ENCODE data around the gene OMP. TPM values are rescaled to one million over a fixed set of nuclear protein-coding genes. Genes with fewer than 3 reads are reported as not detected.
A peak's percentile ranks its signal among the peaks of the same experiment; 100 is the strongest.

Gene OMP
- total and polyA plus RNA-seq, 2 of the 13 experiments (the other 11 are each of a cell fraction or from before 2014, with no cell fraction given): not detected

DNA sequence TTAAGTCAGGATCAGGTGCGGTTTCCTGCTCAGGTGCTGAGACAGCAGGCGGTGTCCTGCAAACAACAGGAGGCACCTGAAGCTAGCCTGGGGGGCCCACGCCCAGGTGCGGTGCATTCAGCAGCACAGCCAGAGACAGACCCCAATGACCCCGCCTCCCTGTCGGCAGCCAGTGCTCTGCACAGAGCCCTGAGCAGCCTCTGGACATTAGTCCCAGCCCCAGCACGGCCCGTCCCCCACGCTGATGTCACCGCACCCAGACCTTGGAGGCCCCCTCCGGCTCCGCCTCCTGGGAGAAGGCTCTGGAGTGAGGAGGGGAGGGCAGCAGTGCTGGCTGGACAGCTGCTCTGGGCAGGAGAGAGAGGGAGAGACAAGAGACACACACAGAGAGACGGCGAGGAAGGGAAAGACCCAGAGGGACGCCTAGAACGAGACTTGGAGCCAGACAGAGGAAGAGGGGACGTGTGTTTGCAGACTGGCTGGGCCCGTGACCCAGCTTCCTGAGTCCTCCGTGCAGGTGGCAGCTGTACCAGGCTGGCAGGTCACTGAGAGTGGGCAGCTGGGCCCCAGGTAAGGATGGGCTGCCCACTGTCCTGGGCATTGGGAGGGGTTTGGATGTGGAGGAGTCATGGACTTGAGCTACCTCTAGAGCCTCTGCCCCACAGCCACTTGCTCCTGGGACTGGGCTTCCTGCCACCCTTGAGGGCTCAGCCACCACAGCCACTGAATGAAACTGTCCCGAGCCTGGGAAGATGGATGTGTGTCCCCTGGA, 25.5 kb downstream of the OMP start, which contains the start of gene MYO7A (continued):
- TF ChIP-seq, protein P1, sequence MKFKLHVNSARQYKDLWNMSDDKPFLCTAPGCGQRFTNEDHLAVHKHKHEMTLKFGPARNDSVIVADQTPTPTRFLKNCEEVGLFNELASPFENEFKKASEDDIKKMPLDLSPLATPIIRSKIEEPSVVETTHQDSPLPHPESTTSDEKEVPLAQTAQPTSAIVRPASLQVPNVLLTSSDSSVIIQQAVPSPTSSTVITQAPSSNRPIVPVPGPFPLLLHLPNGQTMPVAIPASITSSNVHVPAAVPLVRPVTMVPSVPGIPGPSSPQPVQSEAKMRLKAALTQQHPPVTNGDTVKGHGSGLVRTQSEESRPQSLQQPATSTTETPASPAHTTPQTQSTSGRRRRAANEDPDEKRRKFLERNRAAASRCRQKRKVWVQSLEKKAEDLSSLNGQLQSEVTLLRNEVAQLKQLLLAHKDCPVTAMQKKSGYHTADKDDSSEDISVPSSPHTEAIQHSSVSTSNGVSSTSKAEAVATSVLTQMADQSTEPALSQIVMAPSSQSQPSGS (CRISPR knock-in tag; IDR thresholded peaks at IDR 0.05): peak; percentile 94
- TF ChIP-seq, protein P2, sequence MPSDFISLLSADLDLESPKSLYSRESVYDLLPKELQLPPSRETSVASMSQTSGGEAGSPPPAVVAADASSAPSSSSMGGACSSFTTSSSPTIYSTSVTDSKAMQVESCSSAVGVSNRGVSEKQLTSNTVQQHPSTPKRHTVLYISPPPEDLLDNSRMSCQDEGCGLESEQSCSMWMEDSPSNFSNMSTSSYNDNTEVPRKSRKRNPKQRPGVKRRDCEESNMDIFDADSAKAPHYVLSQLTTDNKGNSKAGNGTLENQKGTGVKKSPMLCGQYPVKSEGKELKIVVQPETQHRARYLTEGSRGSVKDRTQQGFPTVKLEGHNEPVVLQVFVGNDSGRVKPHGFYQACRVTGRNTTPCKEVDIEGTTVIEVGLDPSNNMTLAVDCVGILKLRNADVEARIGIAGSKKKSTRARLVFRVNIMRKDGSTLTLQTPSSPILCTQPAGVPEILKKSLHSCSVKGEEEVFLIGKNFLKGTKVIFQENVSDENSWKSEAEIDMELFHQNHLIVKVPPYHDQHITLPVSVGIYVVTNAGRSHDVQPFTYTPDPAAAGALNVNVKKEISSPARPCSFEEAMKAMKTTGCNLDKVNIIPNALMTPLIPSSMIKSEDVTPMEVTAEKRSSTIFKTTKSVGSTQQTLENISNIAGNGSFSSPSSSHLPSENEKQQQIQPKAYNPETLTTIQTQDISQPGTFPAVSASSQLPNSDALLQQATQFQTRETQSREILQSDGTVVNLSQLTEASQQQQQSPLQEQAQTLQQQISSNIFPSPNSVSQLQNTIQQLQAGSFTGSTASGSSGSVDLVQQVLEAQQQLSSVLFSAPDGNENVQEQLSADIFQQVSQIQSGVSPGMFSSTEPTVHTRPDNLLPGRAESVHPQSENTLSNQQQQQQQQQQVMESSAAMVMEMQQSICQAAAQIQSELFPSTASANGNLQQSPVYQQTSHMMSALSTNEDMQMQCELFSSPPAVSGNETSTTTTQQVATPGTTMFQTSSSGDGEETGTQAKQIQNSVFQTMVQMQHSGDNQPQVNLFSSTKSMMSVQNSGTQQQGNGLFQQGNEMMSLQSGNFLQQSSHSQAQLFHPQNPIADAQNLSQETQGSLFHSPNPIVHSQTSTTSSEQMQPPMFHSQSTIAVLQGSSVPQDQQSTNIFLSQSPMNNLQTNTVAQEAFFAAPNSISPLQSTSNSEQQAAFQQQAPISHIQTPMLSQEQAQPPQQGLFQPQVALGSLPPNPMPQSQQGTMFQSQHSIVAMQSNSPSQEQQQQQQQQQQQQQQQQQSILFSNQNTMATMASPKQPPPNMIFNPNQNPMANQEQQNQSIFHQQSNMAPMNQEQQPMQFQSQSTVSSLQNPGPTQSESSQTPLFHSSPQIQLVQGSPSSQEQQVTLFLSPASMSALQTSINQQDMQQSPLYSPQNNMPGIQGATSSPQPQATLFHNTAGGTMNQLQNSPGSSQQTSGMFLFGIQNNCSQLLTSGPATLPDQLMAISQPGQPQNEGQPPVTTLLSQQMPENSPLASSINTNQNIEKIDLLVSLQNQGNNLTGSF (CRISPR knock-in tag; IDR thresholded peaks at IDR 0.05): 0 out of 2 replicates have a peak, but pooled peaks have one; percentile 53
- TF ChIP-seq, protein P3, sequence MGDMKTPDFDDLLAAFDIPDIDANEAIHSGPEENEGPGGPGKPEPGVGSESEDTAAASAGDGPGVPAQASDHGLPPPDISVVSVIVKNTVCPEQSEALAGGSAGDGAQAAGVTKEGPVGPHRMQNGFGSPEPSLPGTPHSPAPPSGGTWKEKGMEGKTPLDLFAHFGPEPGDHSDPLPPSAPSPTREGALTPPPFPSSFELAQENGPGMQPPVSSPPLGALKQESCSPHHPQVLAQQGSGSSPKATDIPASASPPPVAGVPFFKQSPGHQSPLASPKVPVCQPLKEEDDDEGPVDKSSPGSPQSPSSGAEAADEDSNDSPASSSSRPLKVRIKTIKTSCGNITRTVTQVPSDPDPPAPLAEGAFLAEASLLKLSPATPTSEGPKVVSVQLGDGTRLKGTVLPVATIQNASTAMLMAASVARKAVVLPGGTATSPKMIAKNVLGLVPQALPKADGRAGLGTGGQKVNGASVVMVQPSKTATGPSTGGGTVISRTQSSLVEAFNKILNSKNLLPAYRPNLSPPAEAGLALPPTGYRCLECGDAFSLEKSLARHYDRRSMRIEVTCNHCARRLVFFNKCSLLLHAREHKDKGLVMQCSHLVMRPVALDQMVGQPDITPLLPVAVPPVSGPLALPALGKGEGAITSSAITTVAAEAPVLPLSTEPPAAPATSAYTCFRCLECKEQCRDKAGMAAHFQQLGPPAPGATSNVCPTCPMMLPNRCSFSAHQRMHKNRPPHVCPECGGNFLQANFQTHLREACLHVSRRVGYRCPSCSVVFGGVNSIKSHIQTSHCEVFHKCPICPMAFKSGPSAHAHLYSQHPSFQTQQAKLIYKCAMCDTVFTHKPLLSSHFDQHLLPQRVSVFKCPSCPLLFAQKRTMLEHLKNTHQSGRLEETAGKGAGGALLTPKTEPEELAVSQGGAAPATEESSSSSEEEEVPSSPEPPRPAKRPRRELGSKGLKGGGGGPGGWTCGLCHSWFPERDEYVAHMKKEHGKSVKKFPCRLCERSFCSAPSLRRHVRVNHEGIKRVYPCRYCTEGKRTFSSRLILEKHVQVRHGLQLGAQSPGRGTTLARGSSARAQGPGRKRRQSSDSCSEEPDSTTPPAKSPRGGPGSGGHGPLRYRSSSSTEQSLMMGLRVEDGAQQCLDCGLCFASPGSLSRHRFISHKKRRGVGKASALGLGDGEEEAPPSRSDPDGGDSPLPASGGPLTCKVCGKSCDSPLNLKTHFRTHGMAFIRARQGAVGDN (CRISPR knock-in tag; IDR thresholded peaks at IDR 0.05): peak; percentile 93
- TF ChIP-seq, protein P4, sequence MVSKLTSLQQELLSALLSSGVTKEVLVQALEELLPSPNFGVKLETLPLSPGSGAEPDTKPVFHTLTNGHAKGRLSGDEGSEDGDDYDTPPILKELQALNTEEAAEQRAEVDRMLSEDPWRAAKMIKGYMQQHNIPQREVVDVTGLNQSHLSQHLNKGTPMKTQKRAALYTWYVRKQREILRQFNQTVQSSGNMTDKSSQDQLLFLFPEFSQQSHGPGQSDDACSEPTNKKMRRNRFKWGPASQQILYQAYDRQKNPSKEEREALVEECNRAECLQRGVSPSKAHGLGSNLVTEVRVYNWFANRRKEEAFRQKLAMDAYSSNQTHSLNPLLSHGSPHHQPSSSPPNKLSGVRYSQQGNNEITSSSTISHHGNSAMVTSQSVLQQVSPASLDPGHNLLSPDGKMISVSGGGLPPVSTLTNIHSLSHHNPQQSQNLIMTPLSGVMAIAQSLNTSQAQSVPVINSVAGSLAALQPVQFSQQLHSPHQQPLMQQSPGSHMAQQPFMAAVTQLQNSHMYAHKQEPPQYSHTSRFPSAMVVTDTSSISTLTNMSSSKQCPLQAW (CRISPR knock-in tag; IDR thresholded peaks at IDR 0.05): peak; percentile 41; the same call in 1 of the 2 replicates
- TF ChIP-seq ELF1 (CRISPR knock-in tag; IDR thresholded peaks at IDR 0.05) (no peak), CC2D1A (CRISPR knock-in tag; IDR thresholded peaks at IDR 0.05) (no peak), NFKBIZ (CRISPR knock-in tag; IDR thresholded peaks at IDR 0.05) (0 out of 2 replicates have a peak, but pooled peaks have one; percentile 57), MED1 (CRISPR knock-in tag; IDR thresholded peaks at IDR 0.05) (peak; percentile 72), ZNF563 (CRISPR knock-in tag; IDR thresholded peaks at IDR 0.05) (0 out of 2 replicates have a peak, but pooled peaks have one; percentile 60), SMAD1 (CRISPR knock-in tag; IDR thresholded peaks at IDR 0.05; ENCODE audit: borderline replicate concordance, low read depth) (no peak), ZNF792 (CRISPR knock-in tag; IDR thresholded peaks at IDR 0.05) (peak; percentile 80; the same call in 1 of the 2 replicates), TP53 (CRISPR knock-in tag; conservative IDR thresholded peaks at IDR 0.05) (no peak), TAF1 (CRISPR knock-in tag; IDR thresholded peaks at IDR 0.05) (peak; percentile 62; the same call in 1 of the 2 replicates)
- TF ChIP-seq, protein P5, sequence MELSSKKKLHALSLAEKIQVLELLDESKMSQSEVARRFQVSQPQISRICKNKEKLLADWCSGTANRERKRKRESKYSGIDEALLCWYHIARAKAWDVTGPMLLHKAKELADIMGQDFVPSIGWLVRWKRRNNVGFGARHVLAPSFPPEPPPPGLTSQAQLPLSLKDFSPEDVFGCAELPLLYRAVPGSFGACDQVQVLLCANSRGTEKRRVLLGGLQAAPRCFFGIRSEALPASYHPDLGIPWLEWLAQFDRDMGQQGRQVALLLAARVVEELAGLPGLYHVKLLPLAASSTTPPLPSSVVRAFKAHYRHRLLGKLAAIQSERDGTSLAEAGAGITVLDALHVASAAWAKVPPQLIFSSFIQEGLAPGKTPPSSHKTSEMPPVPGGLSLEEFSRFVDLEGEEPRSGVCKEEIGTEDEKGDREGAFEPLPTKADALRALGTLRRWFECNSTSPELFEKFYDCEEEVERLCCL (CRISPR knock-in tag; IDR thresholded peaks at IDR 0.05; ENCODE audit: borderline replicate concordance): 0 out of 2 replicates have a peak, but pooled peaks have one; percentile 66

All from HepG2 (cell line).